ENCODE data around the gene FUT4. TPM values are rescaled to one million over a fixed set of nuclear protein-coding genes. Genes with fewer than 3 reads are reported as not detected.

The FUT4 gene
- polyA plus RNA-seq, 1 donor, result 5.6 TPM

Other genes with a start within 250 kb of the FUT4 start
- gene IZUMO1R, start 239.3 kb upstream of the FUT4 start, polyA plus RNA-seq (ENCODE audit: insufficient read length), result not detected
- gene GPR83, start 142.5 kb upstream of the FUT4 start, polyA plus RNA-seq (ENCODE audit: insufficient read length), result 0.23 TPM
- gene MRE11, start 50.1 kb upstream of the FUT4 start, polyA plus RNA-seq (ENCODE audit: insufficient read length), result 15.1 TPM
- 10.2 TPM for gene ANKRD49, start 49.9 kb upstream of the FUT4 start, polyA plus RNA-seq (ENCODE audit: insufficient read length)
- gene C11orf97, start 31.5 kb upstream of the FUT4 start, polyA plus RNA-seq (ENCODE audit: insufficient read length), result not detected
- 4.1 TPM for gene PIWIL4, start 23.4 kb downstream of the FUT4 start, polyA plus RNA-seq (ENCODE audit: insufficient read length)
- 51.7 TPM for gene AMOTL1, start 224.4 kb downstream of the FUT4 start, polyA plus RNA-seq (ENCODE audit: insufficient read length)